PC-9 (cell line): ENCODE measurements around the gene SH3PXD2B. TPM values are rescaled to one million over a fixed set of nuclear protein-coding genes. Genes with fewer than 3 reads are reported as not detected.

Experiments
- Bru-seq: library from RNA; stranded (reverse); fragments of 400-500 nt; gene quantifications from one replicate; lab custom pipeline; 2021; lab: Mats Ljungman, UMichigan
- BruChase-seq, 2 experiments: library from RNA; stranded (reverse); fragments of 400-500 nt; gene quantifications; one replicate each; lab custom pipeline; 2021; lab: Mats Ljungman, UMichigan
- BruUV-seq: library from RNA; stranded (reverse); fragments of 400-500 nt; replicated peaks from 2 replicates; lab custom pipeline; 2021; lab: Mats Ljungman, UMichigan
- CTCF ChIA-PET: fragments of 300-600 bp; sonication (Branson Sonifier 250); formaldehyde crosslinking; loops from one replicate; lab custom pipeline; 2022; ENCODE audit warnings: antibody characterized with exemption; lab: Charles Lee
- POLR2A ChIA-PET: fragments of 300-600 bp; sonication (Branson Sonifier 250); formaldehyde crosslinking; loops from one replicate; lab custom pipeline; 2022; ENCODE audit warnings: antibody characterized with exemption; ENCODE audit not compliant: unreplicated experiment; lab: Charles Lee
- DNase-seq, 2 experiments: peaks; one replicate each; pipeline versions ENCODE4 v3.0.0 to v3.0.0-alpha.2; 2015 to 2022; ENCODE audit warnings: mixed read lengths in 1 of 2
- H2AFZ ChIP-seq: fragments of 200-600 bp; sonication (generic); 2 replicates; pipeline ENCODE4 v1.8.1; 2017; ENCODE audit warnings: antibody characterized with exemption
- H3F3A ChIP-seq: fragments of 200-600 bp; sonication (generic); 2 replicates; pipeline ENCODE4 v1.8.1; 2017; ENCODE audit warnings: antibody characterized with exemption, mild to moderate bottlenecking, low read depth; ENCODE audit not compliant: insufficient read depth
- H3K27ac ChIP-seq: fragments of 200-600 bp; sonication (generic); 2 replicates; pipeline ENCODE4 v1.6.1; 2016; ENCODE audit warnings: mixed run types
- H3K27me3 ChIP-seq: fragments of 200-600 bp; sonication (generic); 2 replicates; pipeline ENCODE4 v1.6.1; 2016; ENCODE audit warnings: low read depth, mixed run types; ENCODE audit not compliant: insufficient read depth
- H3K36me3 ChIP-seq: fragments of 200-600 bp; sonication (generic); 2 replicates; pipeline ENCODE4 v1.6.1; 2016; ENCODE audit warnings: low read depth, mixed run types
- H3K4me1 ChIP-seq: fragments of 200-600 bp; sonication (generic); replicated peaks from 2 replicates; pipeline ENCODE4 v1.6.1; 2016; ENCODE audit warnings: mixed run types; ENCODE audit not compliant: insufficient read depth
- H3K4me2 ChIP-seq: fragments of 200-600 bp; sonication (generic); 2 replicates; pipeline ENCODE4 v1.6.1; 2017; ENCODE audit warnings: mixed run types
- H3K4me3 ChIP-seq: fragments of 200-600 bp; sonication (generic); 2 replicates; pipeline ENCODE4 v1.6.1; 2016; ENCODE audit warnings: mixed run types
- H3K79me2 ChIP-seq: fragments of 200-600 bp; sonication (generic); 2 replicates; pipeline ENCODE4 v1.6.1; 2017; ENCODE audit warnings: low read depth, mixed run types
- H3K9me2 ChIP-seq: fragments of 200-600 bp; sonication (generic); 2 replicates; pipeline ENCODE4 v1.8.1; 2017; ENCODE audit warnings: mild to moderate bottlenecking; ENCODE audit not compliant: insufficient read depth
- H3K9me3 ChIP-seq: fragments of 200-600 bp; sonication (generic); 2 replicates; pipeline ENCODE4 v1.8.1; 2016; ENCODE audit warnings: low read depth; ENCODE audit not compliant: insufficient read depth
- H4K20me1 ChIP-seq: fragments of 200-600 bp; sonication (generic); 2 replicates; pipeline ENCODE4 v1.8.1; 2017; ENCODE audit not compliant: insufficient read depth
- EZH2 ChIP-seq: fragments of 200-600 bp; sonication (generic); IDR thresholded peaks from 2 replicates; pipeline ENCODE4 v1.8.0; 2017; ENCODE audit warnings: antibody characterized with exemption, low read depth
- intact Hi-C: fragments of 100-400 bp; cut with micrococcal nuclease; formaldehyde crosslinking; loops from one replicate; pipeline ENCODE4 v1.10.0; 2022; ENCODE audit not compliant: unreplicated experiment
- long read RNA-seq: library from polyadenylated mRNA; stranded (forward); transcript quantifications from one replicate; pipeline ENCODE4 v2.0.0, GENCODE V29; 2022
- total RNA-seq: library from RNA; stranded (reverse); gene quantifications from 2 replicates; pipeline ENCODE4 v1.2.3, GENCODE V29; 2021
- TF ChIP-seq, protein P1 (sequence below): fragments of 200-600 bp; sonication (generic); conservative IDR thresholded peaks from 2 replicates; pipeline ENCODE4 v1.6.1; 2017; ENCODE audit warnings: mixed run types, antibody characterized with exemption, mild to moderate bottlenecking, moderate library complexity

The SH3PXD2B gene
- total RNA-seq: 26.1 and 29.3 TPM in 2 replicates
- Bru-seq, nascent RNA: percentile 67 among the genes with signal in this experiment
- percentile 69 among the genes with signal in this experiment for BruChase-seq, experiment 1, labeled RNA remaining after a 2-hour chase
- percentile 68 among the genes with signal in this experiment for BruChase-seq, experiment 2, labeled RNA remaining after a 6-hour chase
- long read RNA-seq, full-length matches to known transcripts: 2 of 13 reads
- long read RNA-seq, partial matches to known transcripts: 2 of 13 reads
- long read RNA-seq, other reads (novel, unspliced or antisense): 9 of 13 reads

DNA sequence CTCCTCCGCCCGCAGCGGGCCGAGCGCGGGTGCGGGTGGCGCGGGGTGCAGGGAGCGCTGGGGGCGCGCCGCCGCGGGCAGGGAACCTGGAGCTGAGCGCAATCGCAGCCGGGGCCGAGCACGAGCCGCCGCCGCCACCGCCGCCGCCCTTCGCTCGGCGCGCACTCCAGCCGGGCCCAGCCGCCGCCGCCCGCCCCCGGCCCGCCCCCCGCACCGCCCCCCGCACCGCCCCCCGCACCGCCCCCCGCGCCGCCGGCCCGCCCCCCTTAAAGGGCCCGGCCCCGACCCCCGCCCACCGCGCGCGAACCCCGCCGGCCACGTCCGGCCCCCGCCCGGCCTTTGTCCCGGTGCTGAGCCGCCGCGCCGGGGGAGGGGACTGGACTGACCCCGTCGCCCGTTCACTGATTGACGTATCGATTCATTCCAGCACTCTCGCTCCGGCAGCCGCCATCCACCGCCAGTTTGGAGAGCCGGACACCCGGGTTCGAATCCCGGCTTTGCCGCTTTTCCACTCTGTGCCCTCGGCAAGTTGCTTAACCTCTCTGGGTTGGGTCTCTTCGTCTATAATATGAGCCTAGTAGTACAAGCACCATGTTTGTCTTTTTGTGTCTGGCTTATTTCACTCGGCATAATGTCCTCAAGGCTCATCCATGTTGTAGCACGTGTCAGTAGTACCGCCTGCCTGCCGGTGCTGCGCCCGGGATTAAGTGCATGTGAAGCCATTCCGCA is at the start of gene SH3PXD2B:
Gene SH3PXD2B, minus strand, starts transcription at position 168 of the 729 bp plus-strand sequence. CDS start 173 bp downstream, outside the sequence.
- intact Hi-C loops: loop anchor here (5.0 kb wide), 3 partner anchors 92 to 267 kb away; partner anchors contain the start of gene STK10
- no peaks in the 10 kb centered on the region for H3K9me2 ChIP-seq
- ChIA-PET POLR2A (no interaction called here), CTCF (no interaction called here)
- peaks cover 18% of the 10 kb centered on the region for H3K4me1 ChIP-seq
- no peak for TF ChIP-seq EZH2
- TF ChIP-seq, protein P1, sequence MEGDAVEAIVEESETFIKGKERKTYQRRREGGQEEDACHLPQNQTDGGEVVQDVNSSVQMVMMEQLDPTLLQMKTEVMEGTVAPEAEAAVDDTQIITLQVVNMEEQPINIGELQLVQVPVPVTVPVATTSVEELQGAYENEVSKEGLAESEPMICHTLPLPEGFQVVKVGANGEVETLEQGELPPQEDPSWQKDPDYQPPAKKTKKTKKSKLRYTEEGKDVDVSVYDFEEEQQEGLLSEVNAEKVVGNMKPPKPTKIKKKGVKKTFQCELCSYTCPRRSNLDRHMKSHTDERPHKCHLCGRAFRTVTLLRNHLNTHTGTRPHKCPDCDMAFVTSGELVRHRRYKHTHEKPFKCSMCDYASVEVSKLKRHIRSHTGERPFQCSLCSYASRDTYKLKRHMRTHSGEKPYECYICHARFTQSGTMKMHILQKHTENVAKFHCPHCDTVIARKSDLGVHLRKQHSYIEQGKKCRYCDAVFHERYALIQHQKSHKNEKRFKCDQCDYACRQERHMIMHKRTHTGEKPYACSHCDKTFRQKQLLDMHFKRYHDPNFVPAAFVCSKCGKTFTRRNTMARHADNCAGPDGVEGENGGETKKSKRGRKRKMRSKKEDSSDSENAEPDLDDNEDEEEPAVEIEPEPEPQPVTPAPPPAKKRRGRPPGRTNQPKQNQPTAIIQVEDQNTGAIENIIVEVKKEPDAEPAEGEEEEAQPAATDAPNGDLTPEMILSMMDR: no peak
- no peak within 1 kb of the TSS for H3K27ac ChIP-seq
- no peaks in the 10 kb centered on the region for H3K9me3 ChIP-seq
- H3F3A ChIP-seq: peaks cover 9% of the 10 kb centered on the region; the same call in 1 of the 2 replicates
- no peaks in the 10 kb centered on the region for H3K79me2 ChIP-seq
- H3K36me3 ChIP-seq: no peaks in the 10 kb centered on the region
- BruUV-seq: no TSS peak
- peak within 1 kb of the TSS; percentile 92 for H2AFZ ChIP-seq
- peak within 1 kb of the TSS; percentile 76 for H3K4me3 ChIP-seq
- H3K4me2 ChIP-seq: peak within 1 kb of the TSS; percentile 97
- H3K27me3 ChIP-seq: no peaks in the 10 kb centered on the region
- peak in 1 of 2 experiments; percentile 70 for DNase-seq
- H4K20me1 ChIP-seq: 0 out of 2 replicates have a peak, but pooled peaks cover 4% of the 10 kb centered on the region

DNA sequence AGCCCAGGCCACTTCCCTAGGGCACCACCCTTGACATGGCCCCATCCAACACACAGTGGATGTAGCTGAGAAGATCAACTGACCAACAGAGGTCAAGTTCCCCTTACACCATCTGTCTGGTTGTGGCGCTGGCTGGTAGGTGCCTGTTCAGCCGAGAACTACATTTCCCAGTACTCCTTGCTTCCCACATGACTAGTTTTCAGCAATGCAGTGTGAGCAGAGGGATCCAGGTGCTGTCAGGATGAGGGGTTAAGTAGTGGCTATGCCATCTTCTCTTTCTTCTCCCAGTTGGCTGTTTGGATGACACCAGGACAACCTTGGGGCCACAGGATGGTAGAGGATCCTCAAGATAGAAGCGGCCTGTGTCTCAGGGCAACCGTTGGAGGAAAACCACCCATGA is 48.6 kb upstream of the SH3PXD2B start:
- ChIA-PET POLR2A (no interaction called here), CTCF (no interaction called here)
- Histone ChIP-seq H3K4me3 (no peak overlapping the region), H4K20me1 (no peaks in the 10 kb centered on the region), H3K9me3 (no peaks in the 10 kb centered on the region), H3K79me2 (no peaks in the 10 kb centered on the region), H3F3A (no peaks in the 10 kb centered on the region), H3K27ac (no peak overlapping the region), H3K4me2 (no peak overlapping the region), H3K27me3 (peaks cover 27% of the 10 kb centered on the region), H3K9me2 (no peaks in the 10 kb centered on the region), H3K36me3 (no peaks in the 10 kb centered on the region), H3K4me1 (no peaks in the 10 kb centered on the region), H2AFZ (no peak overlapping the region)
- intact Hi-C loops: no loop called here
- TF ChIP-seq, protein P1: no peak
- no peak for TF ChIP-seq EZH2
- BruUV-seq: no TSS peak
- DNase-seq: no peak

GRCh38 chr5:172502410-172502809 is 48.1 kb upstream of the SH3PXD2B start:
- H3K9me2 ChIP-seq: no peaks in the 10 kb centered on the region
- H3K4me3 ChIP-seq: no peak overlapping the region
- H2AFZ ChIP-seq: no peak overlapping the region
- no peak for DNase-seq
- intact Hi-C loops: no loop called here
- no peaks in the 10 kb centered on the region for H3F3A ChIP-seq
- no peaks in the 10 kb centered on the region for H3K9me3 ChIP-seq
- H3K4me1 ChIP-seq: no peaks in the 10 kb centered on the region
- H3K27me3 ChIP-seq: peaks cover 28% of the 10 kb centered on the region
- no TSS peak for BruUV-seq
- H3K4me2 ChIP-seq: no peak overlapping the region
- H4K20me1 ChIP-seq: no peaks in the 10 kb centered on the region
- ChIA-PET CTCF (no interaction called here), POLR2A (no interaction called here)
- H3K36me3 ChIP-seq: no peaks in the 10 kb centered on the region
- no peaks in the 10 kb centered on the region for H3K79me2 ChIP-seq
- H3K27ac ChIP-seq: no peak overlapping the region
- TF ChIP-seq, protein P1: no peak
- TF ChIP-seq EZH2: no peak
